SK-N-MC (cell line): Measurements from ENCODE around the gene MOV10L1.

Experiments used
- EZH2 ChIP-seq: fragments of 200-600 bp; sonication (generic); IDR thresholded peaks from one replicate; pipeline ENCODE4 v1.6.1; 2017; ENCODE audit warnings: antibody characterized with exemption
- FOXP2 ChIP-seq: optimal IDR thresholded peaks from 2 replicates; pipeline ENCODE3; 2011; ENCODE audit warnings: mild to moderate bottlenecking, moderate library complexity; ENCODE audit not compliant: insufficient read depth; ENCODE audit errors: extremely low read length, control extremely low read depth

- TF ChIP-seq EZH2 (no peak), FOXP2 (no peak)
Observed at GRCh38 chr22:50089231-50089630, 575 bp upstream of the MOV10L1 start.
